HepG2 (cell line): Measurements from ENCODE around the gene TELO2. TPM values are rescaled to one million over a fixed set of nuclear protein-coding genes. Genes with fewer than 3 reads are reported as not detected.
A peak's percentile ranks its signal among the peaks of the same experiment; 100 is the strongest.

ENCODE experiments used
- ATAC-seq: fragments of 200-7000 bp; cut with Tn5 transposase; 3 replicates; pipeline ENCODE4 v1.9.1; 2020; ENCODE audit warnings: mild to moderate bottlenecking, moderate library complexity
- BruUV-seq: library from RNA; stranded (reverse); fragments of 400-500 nt; replicated peaks from 2 replicates; lab custom pipeline; 2021; lab: Mats Ljungman, UMichigan
- CTCF ChIA-PET: fragments of 300-600 bp; formaldehyde crosslinking; extraction: SDS; loops from one replicate; lab custom pipeline; 2021; ENCODE audit warnings: low total read pairs, inconsistent platforms, low intra/inter-chr PET ratio; lab: Yijun Ruan, JAX
- POLR2A ChIA-PET: fragments of 350-600 bp; sonication (Branson Sonifier 250); formaldehyde crosslinking; loops from one replicate; lab custom pipeline; 2020; ENCODE audit warnings: antibody characterized with exemption, inconsistent platforms; lab: Yijun Ruan, JAX
- DNase-seq: peaks from one replicate; pipeline ENCODE4 v3.0.0-alpha.2; 2015; ENCODE audit warnings: low spot score
- FAIRE-seq: peaks from 3 replicates; lab custom pipeline; 2011; peaks lifted over from hg19 to GRCh38; lab: Jason Lieb, UNC
- H2AFZ ChIP-seq: one replicate; pipeline ENCODE4 v1.6.1; 2011; ENCODE audit warnings: low read length, inconsistent platforms
- H3K27ac ChIP-seq: fragments of 300-600 bp; 3 replicates; pipeline ENCODE4 v1.8.0; 2011; ENCODE audit warnings: mixed run types, mild to moderate bottlenecking, mixed read lengths, low read length, inconsistent platforms; ENCODE audit not compliant: insufficient read depth; ENCODE audit errors: extremely low read length
- H3K27me3 ChIP-seq, 2 experiments: fragments of 200-600 bp in 1 of 2; 2 replicates in 1 of 2; 3 replicates in 1 of 2; pipeline versions ENCODE4 v1.6.0 to v1.8.0; 2011; ENCODE audit warnings: low read length in 2 of 2, mild to moderate bottlenecking in 2 of 2, moderate library complexity in 2 of 2, inconsistent platforms in 1 of 2; ENCODE audit not compliant: insufficient read depth in 2 of 2, control insufficient read depth in 1 of 2
- H3K36me3 ChIP-seq, 2 experiments: fragments of 200-600 bp in 1 of 2; replicated peaks in 1 of 2; 2 replicates in 1 of 2; 3 replicates in 1 of 2; pipeline versions ENCODE4 v1.5.1 to v1.8.0; 2011; ENCODE audit warnings: low read length in 2 of 2, inconsistent platforms in 1 of 2; ENCODE audit not compliant: insufficient read depth in 2 of 2, control insufficient read depth in 1 of 2
- H3K4me1 ChIP-seq: 2 replicates; pipeline ENCODE4 v1.5.1; 2012; ENCODE audit warnings: low read length, inconsistent platforms; ENCODE audit not compliant: insufficient read depth
- H3K4me2 ChIP-seq: 2 replicates; pipeline ENCODE4 v1.6.0; 2011; ENCODE audit warnings: low read depth, low read length, inconsistent platforms
- H3K4me3 ChIP-seq, 3 experiments: fragments of 200-600 bp in 1 of 3; sonication (generic), shearing (Covaris generic) in 1 of 3; replicated peaks in 1 of 3; 2 replicates each; pipeline ENCODE4 v1.5.1; 2011 to 2016; ENCODE audit warnings: low read length in 3 of 3, inconsistent platforms in 2 of 3, low read depth in 2 of 3, mild to moderate bottlenecking in 2 of 3, control low read depth in 1 of 3, mixed read lengths in 1 of 3; ENCODE audit not compliant: insufficient read depth in 1 of 3
- H3K79me2 ChIP-seq: one replicate; pipeline ENCODE4 v1.6.1; 2011; ENCODE audit warnings: low read length, inconsistent platforms; ENCODE audit not compliant: insufficient read depth
- H3K9ac ChIP-seq: 2 replicates; pipeline ENCODE4 v1.6.0; 2011; ENCODE audit warnings: mild to moderate bottlenecking, low read depth, low read length, inconsistent platforms; ENCODE audit not compliant: insufficient read depth
- H3K9me3 ChIP-seq: 2 replicates; pipeline ENCODE4 v1.5.1; 2012; ENCODE audit warnings: mild to moderate bottlenecking, low read length
- H4K20me1 ChIP-seq: 2 replicates; pipeline ENCODE4 v1.6.0; 2011; ENCODE audit warnings: inconsistent platforms, mild to moderate bottlenecking, low read length, moderate library complexity; ENCODE audit not compliant: insufficient read depth
- AGO2 ChIP-seq: fragments of 200-400 bp; formaldehyde crosslinking; optimal IDR thresholded peaks from 2 replicates; pipeline ENCODE3; 2017; ENCODE audit warnings: mild to moderate bottlenecking, low read depth, low read length, moderate library complexity
- PHF8 ChIP-seq: sonication (generic); formaldehyde crosslinking; IDR thresholded peaks from 2 replicates; pipeline ENCODE4 v1.5.0; 2020; ENCODE audit warnings: missing genetic modification reagents
- STAT5B ChIP-seq: sonication (generic); formaldehyde crosslinking; IDR thresholded peaks from 2 replicates; pipeline ENCODE4 v1.4.0; 2020; ENCODE audit warnings: missing genetic modification reagents
- ZNF768 ChIP-seq: sonication (generic); formaldehyde crosslinking; IDR thresholded peaks from 2 replicates; pipeline ENCODE4 v1.4.0; 2020; ENCODE audit warnings: missing genetic modification reagents
- WGBS: methylation state at CpG from one replicate; pipeline ENCODE4 v1.1.6; 2017; ENCODE audit warnings: low lambda C conversion rate; 5-methylcytosine and 5-hydroxymethylcytosine counted together
- in situ Hi-C: cut with HindIII; loops from 2 replicates; pipeline ENCODE4 v1.10.0; 2017; ENCODE audit warnings: low pct_unique_long_range_greater_than_20kb; ENCODE audit not compliant: extremely low pct_ligation_motif_present
- intact Hi-C: fragments of 100-400 bp; cut with micrococcal nuclease; formaldehyde crosslinking; loops from one replicate; pipeline ENCODE4 v1.10.0; 2022; ENCODE audit not compliant: unreplicated experiment
- polyA plus RNA-seq, 8 experiments: library from polyadenylated mRNA; depleted of rRNA in 3 of 8; stranded (reverse) in 7 of 8; unstranded in 1 of 8; fragments of >200 nt; fragmentation: Illumina TruSeq in 4 of 8; extraction: Trizol in 4 of 8; gene quantifications; 2 replicates each; pipeline versions ENCODE4 v1.2.1 to v1.2.3, GENCODE V29; 2011 to 2016; ENCODE audit warnings: low read depth in 4 of 8, missing spikeins in 1 of 8, mixed read lengths in 1 of 8; ENCODE audit not compliant: insufficient read depth in 1 of 8
- total RNA-seq, 5 experiments: library from RNA; depleted of rRNA; stranded (reverse); fragments of >200 nt; fragmentation: Illumina TruSeq; extraction: Trizol; gene quantifications; 2 replicates each; pipeline ENCODE4 v1.2.3, GENCODE V29; 2016; ENCODE audit warnings: low read depth in 1 of 5
- TF ChIP-seq, protein P1 (sequence below): IDR thresholded peaks from 2 replicates; pipeline ENCODE4 v1.6.1; 2016; ENCODE audit warnings: missing biosample characterization, missing genetic modification reagents, low read depth

The TELO2 gene
- total and polyA plus RNA-seq, 2 of the 13 experiments (the other 11 are each of a cell fraction or from before 2014, with no cell fraction given) = 10.1 to 17.9 TPM

DNA sequence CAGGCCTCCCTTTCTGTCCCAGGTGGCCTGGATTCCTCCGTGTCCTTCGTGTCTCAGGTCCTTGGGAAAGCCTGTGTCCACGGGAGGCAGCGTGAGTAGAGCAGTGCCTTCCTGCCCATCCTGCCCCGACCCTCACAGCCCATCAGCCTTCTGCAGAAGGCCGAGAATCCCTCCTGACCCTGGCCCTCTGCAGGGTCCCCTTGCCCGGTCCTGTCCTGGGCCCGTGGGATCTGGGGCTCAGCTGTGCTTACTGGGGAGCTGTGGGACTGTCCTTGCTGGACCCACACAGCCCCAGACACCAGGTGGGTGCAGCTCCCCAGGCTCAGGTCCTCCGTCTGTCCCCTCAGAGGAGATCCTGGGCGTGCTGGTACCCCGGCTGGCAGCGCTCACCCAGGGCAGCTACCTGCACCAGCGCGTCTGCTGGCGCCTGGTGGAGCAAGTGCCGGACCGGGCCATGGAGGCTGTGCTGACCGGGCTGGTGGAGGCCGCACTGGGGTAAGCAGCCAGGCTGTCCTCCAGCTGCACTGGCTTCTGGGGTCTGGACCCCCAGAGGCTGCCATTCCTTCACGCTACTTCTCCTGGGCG, 3.9 kb downstream of the TELO2 start:
- no TSS peak for BruUV-seq
- no peaks in the 10 kb centered on the region; a peak in 1 of 5 replicates for H3K27me3 ChIP-seq
- CTCF ChIA-PET = no interaction called here
- no peaks in the 10 kb centered on the region for H3K9me3 ChIP-seq
- DNase-seq (no peak), FAIRE-seq (no peak), ATAC-seq (no peak)
- TF ChIP-seq AGO2 (peak; percentile 54), PHF8 (CRISPR knock-in tag) (no peak)
- no peak overlapping the region for H3K4me3 ChIP-seq
- 93% methylated on average over 13 of the region's 21 CpGs for WGBS
- no peaks in the 10 kb centered on the region for H4K20me1 ChIP-seq
- no peak overlapping the region for H2AFZ ChIP-seq
- H3K36me3 ChIP-seq = peaks cover 6 to 28% of the 10 kb centered on the region in 2 experiments; a peak in 2 of 5 replicates
- peaks cover 18% of the 10 kb centered on the region for H3K4me1 ChIP-seq
- peaks cover 3% of the 10 kb centered on the region for H3K79me2 ChIP-seq
- POLR2A ChIA-PET = no interaction called here
- H3K9ac ChIP-seq = no peak overlapping the region
- intact Hi-C loops (no loop called here), in situ Hi-C loops (no loop called here)
- no peak overlapping the region for H3K4me2 ChIP-seq
- no peak overlapping the region for H3K27ac ChIP-seq

GRCh38 chr16:1498899-1499676, 5.9 kb downstream of the TELO2 start:
- Histone ChIP-seq H3K27ac (no peak overlapping the region), H3K4me3 (no peak overlapping the region), H3K4me1 (peaks cover 8% of the 10 kb centered on the region; the same call in 1 of the 2 replicates), H4K20me1 (no peaks in the 10 kb centered on the region), H3K36me3 (peaks cover 9 to 39% of the 10 kb centered on the region in 2 experiments; a peak in 2 of 5 replicates), H3K9ac (no peak overlapping the region), H3K79me2 (no peaks in the 10 kb centered on the region), H3K9me3 (no peaks in the 10 kb centered on the region)
- 99% methylated on average over 23 of the region's 35 CpGs for WGBS
- intact Hi-C loops (no loop called here), in situ Hi-C loops (no loop called here)
- DNase-seq = no peak
- CTCF ChIA-PET = no interaction called here
- no peak for FAIRE-seq
- no TSS peak for BruUV-seq
- POLR2A ChIA-PET = no interaction called here
- no peak for ATAC-seq
- TF ChIP-seq STAT5B (CRISPR knock-in tag) (no peak), ZNF768 (CRISPR knock-in tag) (0 out of 2 replicates have a peak, but pooled peaks have one; percentile 19)
- TF ChIP-seq, protein P1, sequence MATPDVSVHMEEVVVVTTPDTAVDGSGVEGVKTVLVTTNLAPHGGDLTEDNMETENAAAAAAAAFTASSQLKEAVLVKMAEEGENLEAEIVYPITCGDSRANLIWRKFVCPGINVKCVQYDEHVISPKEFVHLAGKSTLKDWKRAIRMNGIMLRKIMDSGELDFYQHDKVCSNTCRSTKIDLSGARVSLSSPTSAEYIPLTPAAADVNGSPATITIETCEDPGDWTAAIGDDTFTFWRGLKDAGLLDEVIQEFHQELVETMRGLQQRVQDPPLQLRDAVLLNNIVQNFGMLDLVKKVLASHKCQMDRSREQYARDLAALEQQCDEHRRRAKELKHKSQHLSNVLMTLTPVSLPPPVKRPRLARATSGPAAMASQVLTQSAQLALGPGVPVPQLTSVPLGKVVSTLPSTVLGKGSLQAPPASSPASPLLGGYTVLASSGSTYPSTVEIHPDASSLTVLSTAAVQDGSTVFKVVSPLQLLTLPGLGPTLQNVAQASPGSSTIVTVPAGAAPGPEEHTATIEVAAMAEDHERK (CRISPR knock-in tag) = no peak
- TF ChIP-seq, all 625 proteins: peak for 1
- Histone ChIP-seq H3K27me3 (no peaks in the 10 kb centered on the region; a peak in 1 of 5 replicates), H3K4me2 (no peak overlapping the region), H2AFZ (no peak overlapping the region)
